GM13977 (cell line): Measurements from ENCODE around the gene CSNK1G3.
A peak's percentile ranks its signal among the peaks of the same experiment; 100 is the strongest.
"Not testable (repeated sequence)": the region's sequence is repeated elsewhere in the genome, so short reads cannot be mapped to it uniquely, and the experiment has no call there.

Source experiments
- DNase-seq: peaks from one replicate; pipeline ENCODE4 v3.0.0; 2012; ENCODE audit warnings: low spot score
- in situ Hi-C: fragments of 300-500 bp; cut with MboI; formaldehyde crosslinking; loops from one replicate; pipeline ENCODE4 v1.12.0; 2022; ENCODE audit warnings: low sequenced_read_pairs, low pct_unique_long_range_greater_than_20kb, mixed read lengths, inconsistent platforms; ENCODE audit not compliant: unreplicated experiment
- TF ChIP-seq, protein P1 (sequence below): IDR thresholded peaks from 2 replicates; pipeline ENCODE4 v1.5.1; 2012; ENCODE audit warnings: mild to moderate bottlenecking, control low read depth; ENCODE audit not compliant: insufficient read depth; ENCODE audit errors: extremely low read depth, missing control alignments

Gene CSNK1G3

DNA sequence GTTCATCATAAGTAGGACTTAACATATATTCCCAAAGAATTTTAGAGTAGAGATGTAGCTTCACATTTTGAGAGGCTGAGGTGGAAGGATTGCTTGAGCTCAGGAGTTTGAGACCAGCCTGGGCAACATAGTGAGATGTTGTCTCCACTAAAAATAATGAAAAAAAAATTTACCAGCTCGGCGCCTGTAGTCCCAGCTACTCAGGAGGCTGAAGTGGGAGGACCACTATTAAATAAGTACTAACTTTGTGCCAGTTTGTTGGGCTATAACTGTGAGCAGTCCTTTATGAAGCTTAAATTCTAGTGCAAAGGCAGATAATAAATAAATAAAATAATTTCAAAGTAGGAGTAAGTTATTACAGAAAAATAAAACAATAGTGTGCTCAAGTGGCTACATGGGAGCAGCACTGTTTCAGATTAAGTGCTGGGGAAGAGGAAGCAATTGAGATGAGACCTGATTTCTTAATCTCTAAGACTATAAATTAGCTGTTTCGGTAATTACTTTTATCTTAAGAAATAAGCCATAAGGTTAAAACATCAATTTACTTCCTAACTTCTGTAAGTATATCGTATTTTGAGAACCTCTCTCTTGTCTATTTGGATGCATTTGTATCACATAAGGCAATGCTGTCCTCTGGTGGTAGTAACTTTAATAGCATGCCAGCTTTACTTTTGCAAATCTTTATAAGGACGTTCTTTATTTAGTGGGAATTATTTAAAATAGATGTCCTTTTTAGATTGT, 98.9 kb downstream of the CSNK1G3 start:
- in situ Hi-C loops: loop anchor here (25.0 kb wide), 1 partner anchor 1099 kb away; no protein-coding TSS in a partner anchor
- TF ChIP-seq, protein P1, sequence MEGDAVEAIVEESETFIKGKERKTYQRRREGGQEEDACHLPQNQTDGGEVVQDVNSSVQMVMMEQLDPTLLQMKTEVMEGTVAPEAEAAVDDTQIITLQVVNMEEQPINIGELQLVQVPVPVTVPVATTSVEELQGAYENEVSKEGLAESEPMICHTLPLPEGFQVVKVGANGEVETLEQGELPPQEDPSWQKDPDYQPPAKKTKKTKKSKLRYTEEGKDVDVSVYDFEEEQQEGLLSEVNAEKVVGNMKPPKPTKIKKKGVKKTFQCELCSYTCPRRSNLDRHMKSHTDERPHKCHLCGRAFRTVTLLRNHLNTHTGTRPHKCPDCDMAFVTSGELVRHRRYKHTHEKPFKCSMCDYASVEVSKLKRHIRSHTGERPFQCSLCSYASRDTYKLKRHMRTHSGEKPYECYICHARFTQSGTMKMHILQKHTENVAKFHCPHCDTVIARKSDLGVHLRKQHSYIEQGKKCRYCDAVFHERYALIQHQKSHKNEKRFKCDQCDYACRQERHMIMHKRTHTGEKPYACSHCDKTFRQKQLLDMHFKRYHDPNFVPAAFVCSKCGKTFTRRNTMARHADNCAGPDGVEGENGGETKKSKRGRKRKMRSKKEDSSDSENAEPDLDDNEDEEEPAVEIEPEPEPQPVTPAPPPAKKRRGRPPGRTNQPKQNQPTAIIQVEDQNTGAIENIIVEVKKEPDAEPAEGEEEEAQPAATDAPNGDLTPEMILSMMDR: peak; percentile 83
- peak; percentile 30 for DNase-seq

DNA sequence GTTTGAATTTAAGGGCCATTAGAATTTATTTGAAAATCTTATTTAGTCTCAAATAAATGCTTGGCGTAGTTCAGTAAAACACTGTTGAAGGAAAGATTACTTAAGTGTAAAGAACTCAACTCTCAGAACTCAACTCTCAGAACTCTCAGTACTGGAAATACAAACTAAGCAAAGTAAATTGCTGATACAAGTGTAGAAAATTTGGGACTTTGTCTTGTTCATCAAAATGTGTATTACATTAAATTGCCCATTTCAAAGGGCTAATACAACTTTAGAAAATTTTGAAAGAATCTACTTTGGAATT, 99.4 kb downstream of the CSNK1G3 start:
- no peak for DNase-seq
- in situ Hi-C loops: loop anchor here (25.0 kb wide), 1 partner anchor 1099 kb away; no protein-coding TSS in a partner anchor
- TF ChIP-seq, protein P1: no peak

DNA sequence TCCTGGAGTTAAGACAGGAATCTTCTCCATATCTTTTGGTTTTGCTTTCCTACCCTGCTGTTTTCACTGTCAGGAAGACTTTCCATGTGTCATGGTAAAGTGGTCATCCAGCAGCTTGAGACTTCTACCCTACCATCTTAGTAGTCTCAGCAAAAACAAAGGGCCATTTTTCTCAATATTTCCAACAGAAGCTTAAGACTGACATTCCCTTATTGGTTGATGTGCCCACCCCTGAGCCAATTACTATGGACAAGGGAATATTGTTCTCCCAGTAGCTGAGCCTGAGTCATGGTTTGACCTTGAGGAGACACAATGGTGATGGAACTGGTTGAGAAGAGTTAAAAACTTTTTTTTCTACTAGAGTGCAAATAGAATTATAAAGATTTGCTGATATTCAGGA, 105.6 kb downstream of the CSNK1G3 start:
- in situ Hi-C loops: loop anchor here (25.0 kb wide), 1 partner anchor 1105 kb away; no protein-coding TSS in a partner anchor
- no peak for DNase-seq
- TF ChIP-seq, protein P1: no peak

DNA sequence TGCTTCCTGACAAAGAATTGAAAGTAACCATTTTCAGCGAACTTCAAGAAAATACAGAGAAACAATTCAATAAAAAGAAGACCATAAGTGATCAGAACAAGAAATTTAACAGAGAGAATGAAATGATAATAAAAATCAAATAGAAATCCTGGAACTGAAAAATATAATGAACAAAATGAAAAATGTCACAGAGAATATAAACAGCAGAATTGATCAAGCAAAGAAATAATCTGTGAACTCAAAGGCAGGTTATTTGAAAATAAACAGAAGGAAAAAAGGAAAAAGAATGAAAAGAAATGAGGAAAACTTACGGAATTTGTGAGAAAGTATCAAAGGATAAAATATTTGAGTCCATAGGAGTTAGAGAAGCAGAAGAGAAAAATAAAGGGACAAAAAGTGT, 114.1 kb downstream of the CSNK1G3 start:
- TF ChIP-seq, protein P1: no peak
- in situ Hi-C loops: no loop called here
- no peak for DNase-seq

DNA sequence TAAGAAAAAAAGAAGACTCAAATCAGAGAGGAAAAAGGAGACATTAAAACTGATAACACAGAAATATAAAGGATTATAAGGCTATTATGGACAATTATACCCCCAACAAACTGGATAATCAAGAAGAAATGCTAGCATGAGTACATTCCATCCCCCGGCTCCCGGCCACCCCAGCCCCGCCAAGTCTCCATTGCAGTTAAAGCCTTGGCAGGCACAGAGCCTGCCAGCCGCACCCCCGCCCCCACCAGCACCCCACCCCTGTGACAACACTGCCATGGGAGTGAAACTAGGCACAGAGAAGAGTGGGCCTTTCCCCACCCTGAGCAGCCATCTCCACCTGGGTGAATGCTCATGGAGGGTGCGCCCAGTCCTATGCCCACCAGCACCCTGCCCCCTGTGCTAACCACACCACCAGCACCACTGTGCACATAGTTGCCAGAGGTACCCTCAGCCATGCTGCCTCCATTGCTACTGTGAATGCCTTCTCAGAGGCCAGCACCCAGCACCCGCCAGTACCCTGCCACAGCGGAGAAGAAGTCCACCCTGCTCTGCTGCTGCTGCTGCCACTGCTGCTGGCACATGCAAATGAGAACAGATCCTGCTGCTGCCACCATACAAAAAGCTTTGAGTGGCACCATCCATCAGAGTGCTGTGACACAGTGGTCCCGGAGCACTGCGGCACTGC, 117.0 kb downstream of the CSNK1G3 start:
- DNase-seq: no peak
- in situ Hi-C loops: no loop called here
- TF ChIP-seq, protein P1: no peak

DNA sequence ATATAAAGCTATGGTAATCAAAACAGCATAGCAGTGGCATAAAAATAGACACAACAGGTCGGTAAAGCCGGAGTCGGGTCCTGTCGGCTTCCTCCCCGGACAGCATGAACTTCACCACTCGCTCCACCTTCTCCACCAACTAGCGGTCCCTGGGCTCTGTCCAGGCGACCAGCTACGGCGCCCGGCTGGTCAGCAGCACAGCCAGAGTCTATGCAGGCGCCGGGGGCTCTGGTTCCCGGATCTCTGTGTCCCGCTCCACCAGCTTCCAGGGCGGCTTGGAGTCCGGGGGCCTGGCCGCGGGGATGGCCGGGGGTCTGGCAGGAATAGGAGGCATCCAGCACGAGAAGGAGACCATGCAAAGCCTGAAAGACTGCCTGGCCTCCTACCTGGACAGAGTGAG, 124.0 kb downstream of the CSNK1G3 start:
- TF ChIP-seq, protein P1: no peak
- in situ Hi-C loops: no loop called here
- DNase-seq: no peak

DNA sequence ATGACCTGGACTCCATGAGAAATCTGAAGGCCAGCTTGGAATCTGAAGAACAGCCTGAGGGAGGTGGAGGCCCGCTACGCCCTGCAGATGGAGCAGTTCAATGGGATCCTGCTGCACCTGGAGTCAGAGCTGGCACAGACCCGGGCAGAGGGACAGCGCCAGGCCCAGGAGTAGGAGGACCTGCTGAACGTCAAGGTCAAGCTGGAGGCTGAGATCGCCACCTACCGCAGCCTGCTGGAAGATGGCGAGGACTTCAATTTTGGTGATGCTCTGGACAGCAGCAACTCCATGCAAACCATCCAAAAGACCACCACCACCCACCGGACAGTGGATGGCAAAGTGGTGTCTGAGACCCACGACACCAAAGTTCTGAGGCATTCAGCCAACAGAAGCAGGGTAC, 125.1 kb downstream of the CSNK1G3 start:
- in situ Hi-C loops, DNase-seq: not testable (repeated sequence)
